Measurements from ENCODE around the gene DDX27. TPM values are rescaled to one million over a fixed set of nuclear protein-coding genes. Genes with fewer than 3 reads are reported as not detected.

The DDX27 gene
- total and polyA plus RNA-seq, 4 donors, result 8.8 to 16.0 (median 13.0) TPM

DNA sequence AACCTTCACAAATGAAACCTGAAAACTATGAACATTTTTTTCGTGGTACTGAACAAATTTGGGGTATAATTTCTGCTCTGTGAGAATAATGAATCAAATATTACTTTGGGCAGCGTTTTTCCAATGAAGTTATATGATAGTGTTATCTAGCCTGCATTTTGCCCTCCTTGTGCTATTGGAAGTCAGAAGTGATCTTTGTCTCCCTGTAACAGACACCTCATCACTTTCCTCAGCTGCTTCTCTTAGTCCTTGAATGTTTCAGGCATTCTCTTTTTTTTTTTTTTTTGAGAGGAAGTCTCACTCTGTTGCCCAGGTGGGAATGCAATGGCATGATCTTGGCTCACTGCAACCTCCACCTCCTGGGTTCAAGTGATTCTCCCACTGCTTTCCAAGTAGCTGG is 10.2 kb downstream of the DDX27 start:
- no peaks in the 10 kb centered on the region for H3K4me1 ChIP-seq (ENCODE audit: control insufficient read depth in 4 of 4, insufficient read depth in 4 of 4, low read length in 3 of 4)
- no peak overlapping the region for H3K9ac ChIP-seq (ENCODE audit: low read depth in 1 of 2, low read length in 2 of 2)
- H3K27ac ChIP-seq (ENCODE audit: low read depth in 1 of 2, low read length in 2 of 2), result no peak overlapping the region
- no peak overlapping the region for H3K4me3 ChIP-seq (ENCODE audit: low read depth in 1 of 3, low read length in 3 of 3)
- peaks cover 32 to 71% (median 58%) of the 10 kb centered on the region in 4 donors for H3K36me3 ChIP-seq (ENCODE audit: control insufficient read depth in 4 of 4, insufficient read depth in 3 of 4, low read depth in 1 of 4, low read length in 3 of 4)
- no peak for DNase-seq (ENCODE audit: low spot score)
- no peaks in the 10 kb centered on the region for H3K9me3 ChIP-seq (ENCODE audit: control insufficient read depth in 4 of 4, low read length in 3 of 4)
- no peaks in the 10 kb centered on the region for H3K27me3 ChIP-seq (ENCODE audit: control insufficient read depth in 4 of 4, insufficient read depth in 4 of 4, low read length in 3 of 4)
- TF ChIP-seq, protein P1, sequence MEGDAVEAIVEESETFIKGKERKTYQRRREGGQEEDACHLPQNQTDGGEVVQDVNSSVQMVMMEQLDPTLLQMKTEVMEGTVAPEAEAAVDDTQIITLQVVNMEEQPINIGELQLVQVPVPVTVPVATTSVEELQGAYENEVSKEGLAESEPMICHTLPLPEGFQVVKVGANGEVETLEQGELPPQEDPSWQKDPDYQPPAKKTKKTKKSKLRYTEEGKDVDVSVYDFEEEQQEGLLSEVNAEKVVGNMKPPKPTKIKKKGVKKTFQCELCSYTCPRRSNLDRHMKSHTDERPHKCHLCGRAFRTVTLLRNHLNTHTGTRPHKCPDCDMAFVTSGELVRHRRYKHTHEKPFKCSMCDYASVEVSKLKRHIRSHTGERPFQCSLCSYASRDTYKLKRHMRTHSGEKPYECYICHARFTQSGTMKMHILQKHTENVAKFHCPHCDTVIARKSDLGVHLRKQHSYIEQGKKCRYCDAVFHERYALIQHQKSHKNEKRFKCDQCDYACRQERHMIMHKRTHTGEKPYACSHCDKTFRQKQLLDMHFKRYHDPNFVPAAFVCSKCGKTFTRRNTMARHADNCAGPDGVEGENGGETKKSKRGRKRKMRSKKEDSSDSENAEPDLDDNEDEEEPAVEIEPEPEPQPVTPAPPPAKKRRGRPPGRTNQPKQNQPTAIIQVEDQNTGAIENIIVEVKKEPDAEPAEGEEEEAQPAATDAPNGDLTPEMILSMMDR (IDR thresholded peaks at IDR 0.05; ENCODE audit: low read depth, low read length, missing input control), result no peak
- TF ChIP-seq ATF3 (IDR thresholded peaks at IDR 0.05), result no peak
- TF ChIP-seq SP1 (IDR thresholded peaks at IDR 0.05), result no peak
- no peak for TF ChIP-seq TAF1 (conservative IDR thresholded peaks at IDR 0.05)
- no peak for TF ChIP-seq ZBTB33 (IDR thresholded peaks at IDR 0.05)
- TF ChIP-seq FOXA2 (IDR thresholded peaks at IDR 0.05), result no peak
- no peak for TF ChIP-seq GABPA (IDR thresholded peaks at IDR 0.05 in 1 of 2, conservative IDR thresholded peaks at IDR 0.05 in 1 of 2)
- TF ChIP-seq NR2F2 (IDR thresholded peaks at IDR 0.05), result no peak
- TF ChIP-seq JUND (IDR thresholded peaks at IDR 0.05), result no peak
- 94% methylated on average over 2 of the region's 2 CpGs for WGBS

- no peak overlapping the region for H3K9ac ChIP-seq (ENCODE audit: low read depth in 1 of 2, low read length in 2 of 2)
- DNase-seq (ENCODE audit: low spot score), result no peak
- H3K4me1 ChIP-seq (ENCODE audit: control insufficient read depth in 4 of 4, insufficient read depth in 4 of 4, low read length in 3 of 4), result no peaks in the 10 kb centered on the region
- no peak overlapping the region for H3K27ac ChIP-seq (ENCODE audit: low read depth in 1 of 2, low read length in 2 of 2)
- H3K4me3 ChIP-seq (ENCODE audit: low read depth in 1 of 3, low read length in 3 of 3), result no peak overlapping the region
- no peaks in the 10 kb centered on the region for H3K27me3 ChIP-seq (ENCODE audit: control insufficient read depth in 4 of 4, insufficient read depth in 4 of 4, low read length in 3 of 4)
- peaks cover 30 to 71% (median 58%) of the 10 kb centered on the region in 4 donors for H3K36me3 ChIP-seq (ENCODE audit: control insufficient read depth in 4 of 4, insufficient read depth in 3 of 4, low read depth in 1 of 4, low read length in 3 of 4)
- H3K9me3 ChIP-seq (ENCODE audit: control insufficient read depth in 4 of 4, low read length in 3 of 4), result no peaks in the 10 kb centered on the region
- TF ChIP-seq, protein P1 (IDR thresholded peaks at IDR 0.05; ENCODE audit: low read depth, low read length, missing input control), result no peak
- TF ChIP-seq SP1 (IDR thresholded peaks at IDR 0.05) (no peak), FOXA2 (IDR thresholded peaks at IDR 0.05) (no peak)
- WGBS, result 93% methylated on average over 10 of the region's 10 CpGs
Measured at GRCh38 chr20:49230021-49230420, 10.8 kb downstream of the DDX27 start.

DNA sequence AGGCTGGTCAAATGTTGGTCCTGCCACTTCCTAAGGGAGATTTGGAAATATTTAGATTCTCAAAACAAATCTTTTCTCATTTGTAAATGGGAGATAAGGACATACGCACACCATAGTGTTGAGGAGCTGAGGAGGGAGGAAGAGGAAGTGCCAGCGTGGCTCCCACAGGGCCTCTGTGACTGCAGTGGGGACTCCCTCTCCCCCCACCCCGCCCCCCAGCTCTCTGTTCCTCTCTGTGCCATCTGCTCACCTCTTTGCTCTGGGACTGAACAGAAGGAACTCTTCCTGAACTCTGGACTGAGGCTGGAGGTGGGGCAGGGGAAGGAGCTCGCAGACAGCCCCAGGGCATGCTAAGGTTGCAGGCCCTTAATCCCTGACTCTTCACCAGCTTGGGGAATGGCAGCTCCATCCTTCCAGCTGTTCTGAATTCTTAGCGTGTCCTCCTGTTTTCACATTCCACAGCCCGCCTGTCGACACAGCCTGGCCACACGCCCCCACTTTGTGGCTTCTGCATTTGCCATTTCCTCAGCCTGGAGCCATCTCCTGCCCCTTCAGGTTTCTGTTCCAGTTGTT is 11.4 kb downstream of the DDX27 start:
- no peak overlapping the region for H3K9ac ChIP-seq (ENCODE audit: low read depth in 1 of 2, low read length in 2 of 2)
- TF ChIP-seq FOXA1 (IDR thresholded peaks at IDR 0.05) (no peak), GABPA (IDR thresholded peaks at IDR 0.05 in 1 of 2, conservative IDR thresholded peaks at IDR 0.05 in 1 of 2) (no peak), RXRA (IDR thresholded peaks at IDR 0.05) (no peak), NR2F2 (IDR thresholded peaks at IDR 0.05) (no peak)
- H3K36me3 ChIP-seq (ENCODE audit: control insufficient read depth in 4 of 4, insufficient read depth in 3 of 4, low read depth in 1 of 4, low read length in 3 of 4), result peaks cover 33 to 71% (median 59%) of the 10 kb centered on the region in 4 donors
- no peak overlapping the region for H3K27ac ChIP-seq (ENCODE audit: low read depth in 1 of 2, low read length in 2 of 2)
- no peak overlapping the region for H3K4me3 ChIP-seq (ENCODE audit: low read depth in 1 of 3, low read length in 3 of 3)
- no peaks in the 10 kb centered on the region for H3K4me1 ChIP-seq (ENCODE audit: control insufficient read depth in 4 of 4, insufficient read depth in 4 of 4, low read length in 3 of 4)
- DNase-seq (ENCODE audit: low spot score), result no peak
- no peaks in the 10 kb centered on the region for H3K9me3 ChIP-seq (ENCODE audit: control insufficient read depth in 4 of 4, low read length in 3 of 4)
- 81% methylated on average over 8 of the region's 8 CpGs for WGBS
- H3K27me3 ChIP-seq (ENCODE audit: control insufficient read depth in 4 of 4, insufficient read depth in 4 of 4, low read length in 3 of 4), result no peaks in the 10 kb centered on the region
